IMR-90 (cell line): ENCODE data around the gene FOXN3. TPM values are rescaled to one million over a fixed set of nuclear protein-coding genes. Genes with fewer than 3 reads are reported as not detected.

Experiments
- ATAC-seq: fragments of 200-7000 bp; cut with Tn5 transposase; 2 replicates; pipeline ENCODE4 v1.9.1; 2020; ENCODE audit warnings: low read depth, mild to moderate bottlenecking, moderate library complexity
- BruUV-seq: library from RNA; stranded (reverse); fragments of 400-500 nt; replicated peaks from 2 replicates; lab custom pipeline; 2021; lab: Mats Ljungman, UMichigan
- CTCF ChIA-PET: fragments of 300-600 bp; formaldehyde crosslinking; extraction: SDS; loops from one replicate; lab custom pipeline; 2021; ENCODE audit warnings: antibody characterized with exemption; lab: Yijun Ruan, JAX
- POLR2A ChIA-PET: fragments of 300-600 bp; sonication (Branson Sonifier 250); formaldehyde crosslinking; loops from one replicate; lab custom pipeline; 2022; ENCODE audit warnings: antibody characterized with exemption; ENCODE audit not compliant: unreplicated experiment; lab: Charles Lee
- DNase-seq: peaks from one replicate; pipeline ENCODE4 v3.0.0; 2013
- H2AFZ ChIP-seq: replicated peaks from 2 replicates; pipeline ENCODE3; 2013; ENCODE audit warnings: low read length, mild to moderate bottlenecking; ENCODE audit not compliant: poor library complexity
- H2AK5ac ChIP-seq: 2 replicates; pipeline ENCODE4 v1.6.1; 2013; ENCODE audit warnings: low read depth, low read length, inconsistent platforms
- H2AK9ac ChIP-seq: replicated peaks from 2 replicates; pipeline ENCODE3; 2013; ENCODE audit warnings: mild to moderate bottlenecking, low read depth, low read length, moderate library complexity; ENCODE audit not compliant: poor library complexity
- H2BK120ac ChIP-seq: 2 replicates; pipeline ENCODE4 v1.6.1; 2013; ENCODE audit warnings: low read depth, low read length, inconsistent platforms
- H2BK15ac ChIP-seq: 3 replicates; pipeline ENCODE4 v1.6.1; 2013; ENCODE audit warnings: low read depth, low read length, inconsistent platforms
- H2BK20ac ChIP-seq: 2 replicates; pipeline ENCODE4 v1.6.1; 2013; ENCODE audit warnings: low read depth, mild to moderate bottlenecking, inconsistent platforms, low read length, moderate library complexity
- H2BK5ac ChIP-seq: 2 replicates; pipeline ENCODE4 v1.6.1; 2013; ENCODE audit warnings: mild to moderate bottlenecking, low read depth, low read length, inconsistent platforms; ENCODE audit not compliant: poor library complexity, severe bottlenecking
- H3K14ac ChIP-seq: replicated peaks from 2 replicates; pipeline ENCODE4 v1.6.1; 2013; ENCODE audit warnings: low read depth, low read length, inconsistent platforms
- H3K18ac ChIP-seq: 2 replicates; pipeline ENCODE4 v1.6.1; 2013; ENCODE audit warnings: low read depth, low read length, control low read depth
- H3K23ac ChIP-seq: 2 replicates; pipeline ENCODE4 v1.6.1; 2013; ENCODE audit warnings: low read depth, low read length, inconsistent platforms
- H3K27ac ChIP-seq: 2 replicates; pipeline ENCODE4 v1.5.1; 2013; ENCODE audit warnings: mild to moderate bottlenecking, control low read depth, low read length; ENCODE audit not compliant: insufficient read depth
- H3K27me3 ChIP-seq: 2 replicates; pipeline ENCODE4 v1.6.1; 2013; ENCODE audit warnings: low read length; ENCODE audit not compliant: control insufficient read depth, insufficient read depth
- H3K36me3 ChIP-seq: 2 replicates; pipeline ENCODE4 v1.6.1; 2013; ENCODE audit warnings: low read length, mixed read lengths; ENCODE audit not compliant: control insufficient read depth, insufficient read depth
- H3K4ac ChIP-seq: 2 replicates; pipeline ENCODE4 v1.6.1; 2013; ENCODE audit warnings: low read depth, low read length, inconsistent platforms
- H3K4me1 ChIP-seq: 2 replicates; pipeline ENCODE4 v1.6.1; 2013; ENCODE audit warnings: low read length, mixed read lengths; ENCODE audit not compliant: control insufficient read depth, insufficient read depth
- H3K4me2 ChIP-seq: 2 replicates; pipeline ENCODE4 v1.6.1; 2013; ENCODE audit warnings: low read depth, mild to moderate bottlenecking, control low read depth, low read length, moderate library complexity
- H3K4me3 ChIP-seq: 2 replicates; pipeline ENCODE4 v1.5.1; 2013; ENCODE audit warnings: low read depth, mild to moderate bottlenecking, control low read depth, low read length, moderate library complexity; ENCODE audit not compliant: insufficient read depth
- H3K56ac ChIP-seq: 2 replicates; pipeline ENCODE4 v1.6.1; 2013; ENCODE audit warnings: low read length, inconsistent platforms; ENCODE audit not compliant: insufficient read depth; ENCODE audit errors: extremely low read depth
- H3K79me1 ChIP-seq, 2 experiments: 2 replicates each; pipeline ENCODE4 v1.6.1; 2013; ENCODE audit warnings: low read length in 2 of 2, inconsistent platforms in 1 of 2, low read depth in 1 of 2
- H3K9ac ChIP-seq: 2 replicates; pipeline ENCODE4 v1.6.1; 2013; ENCODE audit warnings: low read depth, low read length, control low read depth
- H3K9me1 ChIP-seq: 2 replicates; pipeline ENCODE4 v1.6.1; 2013; ENCODE audit warnings: low read length, inconsistent platforms; ENCODE audit not compliant: insufficient read depth
- H3K9me3 ChIP-seq: 2 replicates; pipeline ENCODE4 v1.6.1; 2013; ENCODE audit warnings: low read length; ENCODE audit not compliant: control insufficient read depth, insufficient read depth
- H4K20me1 ChIP-seq: 2 replicates; pipeline ENCODE4 v1.6.1; 2013; ENCODE audit warnings: low read length, inconsistent platforms; ENCODE audit not compliant: insufficient read depth
- H4K5ac ChIP-seq: 2 replicates; pipeline ENCODE4 v1.6.1; 2013; ENCODE audit warnings: mild to moderate bottlenecking, low read depth, low read length, control low read depth
- H4K8ac ChIP-seq, 2 experiments: 2 replicates each; pipeline ENCODE4 v1.6.1; 2013; ENCODE audit warnings: low read depth in 2 of 2, low read length in 2 of 2, control low read depth in 1 of 2, inconsistent platforms in 1 of 2
- H4K91ac ChIP-seq: 2 replicates; pipeline ENCODE4 v1.6.1; 2013; ENCODE audit warnings: low read depth, low read length, inconsistent platforms; ENCODE audit not compliant: insufficient read depth
- BHLHE40 ChIP-seq: fragments of 150-350 bp; IDR thresholded peaks from 2 replicates; pipeline ENCODE4 v1.6.1; 2016; ENCODE audit warnings: mild to moderate bottlenecking, low read depth, low read length
- CEBPB ChIP-seq: IDR thresholded peaks from 2 replicates; pipeline ENCODE4 v1.6.1; 2012; ENCODE audit warnings: low read depth, low read length, improper control_type of control experiment
- CHD1 ChIP-seq: IDR thresholded peaks from 2 replicates; pipeline ENCODE4 v1.6.1; 2012; ENCODE audit warnings: low read depth, low read length, improper control_type of control experiment
- CTCF ChIP-seq: conservative IDR thresholded peaks from 2 replicates; pipeline ENCODE4 v1.5.1; 2012; ENCODE audit warnings: mild to moderate bottlenecking, low read depth, low read length, improper control_type of control experiment
- FOS ChIP-seq: fragments of 150-350 bp; IDR thresholded peaks from 2 replicates; pipeline ENCODE4 v1.6.1; 2016; ENCODE audit warnings: low read depth, low read length
- MAFK ChIP-seq: IDR thresholded peaks from 2 replicates; pipeline ENCODE4 v1.6.1; 2012; ENCODE audit warnings: low read depth, low read length, improper control_type of control experiment
- MAZ ChIP-seq: IDR thresholded peaks from 2 replicates; pipeline ENCODE4 v1.6.1; 2012; ENCODE audit warnings: low read depth, mild to moderate bottlenecking, low read length, improper control_type of control experiment, moderate library complexity, borderline replicate concordance
- MXI1 ChIP-seq: IDR thresholded peaks from 2 replicates; pipeline ENCODE4 v1.6.1; 2012; ENCODE audit warnings: low read depth, mild to moderate bottlenecking, low read length, moderate library complexity, borderline replicate concordance
- NFE2L2 ChIP-seq: fragments of 150-350 bp; IDR thresholded peaks from 2 replicates; pipeline ENCODE4 v1.6.1; 2016; ENCODE audit warnings: low read depth, mild to moderate bottlenecking, low read length
- POLR2A ChIP-seq: IDR thresholded peaks from 2 replicates; pipeline ENCODE4 v1.6.1; 2012; ENCODE audit warnings: mild to moderate bottlenecking, low read depth, low read length
- RAD21 ChIP-seq: IDR thresholded peaks from 2 replicates; pipeline ENCODE4 v1.6.1; 2012; ENCODE audit warnings: low read length, improper control_type of control experiment
- RCOR1 ChIP-seq: IDR thresholded peaks from 2 replicates; pipeline ENCODE4 v1.6.1; 2012; ENCODE audit warnings: mild to moderate bottlenecking, low read length, improper control_type of control experiment; ENCODE audit not compliant: insufficient replicate concordance
- RFX5 ChIP-seq: IDR thresholded peaks from 2 replicates; pipeline ENCODE4 v1.8.0; 2012; ENCODE audit warnings: low read depth, mild to moderate bottlenecking, low read length, moderate library complexity
- SMC3 ChIP-seq: fragments of 150-350 bp; IDR thresholded peaks from 2 replicates; pipeline ENCODE4 v1.6.1; 2016; ENCODE audit warnings: low read depth, mild to moderate bottlenecking, antibody characterized with exemption, low read length, moderate library complexity
- WGBS, 2 experiments: methylation state at CpG; one replicate each; pipeline versions ENCODE4 v1.1.5 to v1.1.7; 2013; ENCODE audit warnings: missing lambda C conversion rate in 2 of 2; ENCODE audit not compliant: insufficient read length in 1 of 2; ENCODE audit errors: extremely low coverage in 2 of 2; 5-methylcytosine and 5-hydroxymethylcytosine counted together
- dilution Hi-C: fragments of 300-500 bp; cut with HindIII; formaldehyde crosslinking; loops from one replicate; pipeline ENCODE4 v1.14.3; 2018; ENCODE audit warnings: low sequenced_read_pairs; ENCODE audit not compliant: unreplicated experiment
- in situ Hi-C: fragments of 300-500 bp; cut with MboI; formaldehyde crosslinking; loops from 3 replicates; pipeline ENCODE4 v1.14.3; 2019; ENCODE audit warnings: low sequenced_read_pairs, inconsistent platforms, mixed read lengths
- intact Hi-C: fragments of 100-400 bp; cut with micrococcal nuclease; formaldehyde crosslinking; loops from 2 replicates; pipeline ENCODE4 v1.10.0; 2022
- polyA plus RNA-seq, 3 experiments: library from polyadenylated mRNA; depleted of rRNA; stranded (reverse); fragments of >200 nt; gene quantifications; 2 replicates each; pipeline ENCODE4 v1.2.3, GENCODE V29; 2012; ENCODE audit warnings: low replicate concordance in 1 of 3
- total RNA-seq: library from RNA; depleted of rRNA; stranded (reverse); fragments of >200 nt; gene quantifications from 2 replicates; pipeline ENCODE4 v1.2.3, GENCODE V29; 2012
- TF ChIP-seq, protein P1 (sequence below): fragments of 150-350 bp; IDR thresholded peaks from 2 replicates; pipeline ENCODE4 v1.6.1; 2017; ENCODE audit warnings: mild to moderate bottlenecking, antibody characterized with exemption, low read length, low read depth
- TF ChIP-seq, protein P2 (sequence below): fragments of 150-350 bp; IDR thresholded peaks from 2 replicates; pipeline ENCODE4 v1.6.1; 2016; ENCODE audit warnings: low read depth, mild to moderate bottlenecking, low read length, moderate library complexity, borderline replicate concordance

Gene FOXN3
- total and polyA plus RNA-seq, 2 of the 4 experiments (the other 2 are of a cell fraction): 22.6 to 33.7 TPM

DNA sequence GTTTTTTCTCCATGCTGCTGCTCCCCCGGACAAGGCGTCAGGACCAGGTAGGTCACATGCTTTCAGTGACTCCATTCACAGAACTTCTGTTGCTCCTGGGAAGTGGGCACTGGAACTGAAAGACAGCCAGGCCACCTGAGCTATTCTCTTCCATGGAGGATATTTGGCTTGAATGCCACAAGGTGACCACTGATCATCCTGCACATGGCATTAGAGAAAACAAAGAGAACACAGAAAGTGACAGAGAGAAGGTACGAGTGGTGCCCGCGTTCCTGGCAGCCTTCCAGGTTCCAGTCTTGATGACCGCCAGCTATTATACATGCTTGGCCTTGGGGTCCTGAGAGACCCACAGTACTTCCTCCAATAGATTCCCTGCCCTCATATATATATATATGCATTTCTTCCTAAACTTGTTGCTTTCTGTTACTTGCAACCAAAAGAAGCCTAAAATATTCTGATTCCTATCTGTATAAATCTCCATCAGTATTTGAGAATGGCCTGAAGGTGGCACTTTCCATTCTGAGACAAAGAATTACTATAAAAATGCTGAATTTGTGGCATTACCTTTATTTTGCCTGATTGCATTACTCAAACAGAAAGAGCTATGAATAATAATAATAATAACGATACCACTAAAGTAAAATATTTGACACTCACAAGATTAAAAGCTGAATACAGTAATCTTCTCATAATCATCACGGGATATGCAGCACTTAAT is 174.9 kb downstream of the FOXN3 start:
- H2BK20ac ChIP-seq: no peak overlapping the region
- no peaks in the 10 kb centered on the region for H3K27me3 ChIP-seq
- peaks cover 5% of the 10 kb centered on the region for H3K36me3 ChIP-seq
- no peak for ATAC-seq
- H2AK9ac ChIP-seq: no peak overlapping the region
- BruUV-seq: no TSS peak
- no peak overlapping the region for H3K14ac ChIP-seq
- TF ChIP-seq POLR2A: no peak
- TF ChIP-seq RAD21: no peak
- no peak for TF ChIP-seq MAFK
- no peak for TF ChIP-seq FOS
- TF ChIP-seq MXI1: no peak
- TF ChIP-seq BHLHE40: no peak
- no peak for TF ChIP-seq SMC3
- no peak for TF ChIP-seq RCOR1
- no peak for TF ChIP-seq CEBPB
- TF ChIP-seq, protein P1, sequence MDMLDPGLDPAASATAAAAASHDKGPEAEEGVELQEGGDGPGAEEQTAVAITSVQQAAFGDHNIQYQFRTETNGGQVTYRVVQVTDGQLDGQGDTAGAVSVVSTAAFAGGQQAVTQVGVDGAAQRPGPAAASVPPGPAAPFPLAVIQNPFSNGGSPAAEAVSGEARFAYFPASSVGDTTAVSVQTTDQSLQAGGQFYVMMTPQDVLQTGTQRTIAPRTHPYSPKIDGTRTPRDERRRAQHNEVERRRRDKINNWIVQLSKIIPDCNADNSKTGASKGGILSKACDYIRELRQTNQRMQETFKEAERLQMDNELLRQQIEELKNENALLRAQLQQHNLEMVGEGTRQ: no peak
- TF ChIP-seq CTCF: no peak
- TF ChIP-seq CHD1: no peak
- no peak for TF ChIP-seq RFX5
- no peak for TF ChIP-seq MAZ
- TF ChIP-seq, protein P2, sequence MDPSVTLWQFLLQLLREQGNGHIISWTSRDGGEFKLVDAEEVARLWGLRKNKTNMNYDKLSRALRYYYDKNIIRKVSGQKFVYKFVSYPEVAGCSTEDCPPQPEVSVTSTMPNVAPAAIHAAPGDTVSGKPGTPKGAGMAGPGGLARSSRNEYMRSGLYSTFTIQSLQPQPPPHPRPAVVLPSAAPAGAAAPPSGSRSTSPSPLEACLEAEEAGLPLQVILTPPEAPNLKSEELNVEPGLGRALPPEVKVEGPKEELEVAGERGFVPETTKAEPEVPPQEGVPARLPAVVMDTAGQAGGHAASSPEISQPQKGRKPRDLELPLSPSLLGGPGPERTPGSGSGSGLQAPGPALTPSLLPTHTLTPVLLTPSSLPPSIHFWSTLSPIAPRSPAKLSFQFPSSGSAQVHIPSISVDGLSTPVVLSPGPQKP: no peak
- TF ChIP-seq NFE2L2: no peak
- H3K27ac ChIP-seq: no peak overlapping the region
- no peak overlapping the region for H2AFZ ChIP-seq
- H2AK5ac ChIP-seq: no peak overlapping the region
- H3K4ac ChIP-seq: no peak overlapping the region
- no peak overlapping the region for H2BK15ac ChIP-seq
- ChIA-PET POLR2A (no interaction called here), CTCF (no interaction called here)
- no peak overlapping the region for H3K9ac ChIP-seq
- peaks cover 27% of the 10 kb centered on the region for H4K20me1 ChIP-seq
- H3K4me2 ChIP-seq: no peak overlapping the region
- no peak overlapping the region for H3K4me3 ChIP-seq
- no peak overlapping the region for H4K8ac ChIP-seq
- H3K56ac ChIP-seq: no peak overlapping the region
- H3K79me1 ChIP-seq: peaks cover 54 to 57% of the 10 kb centered on the region in 2 experiments
- H3K9me3 ChIP-seq: no peaks in the 10 kb centered on the region
- in situ Hi-C loops (no loop called here), intact Hi-C loops (no loop called here), dilution Hi-C loops (no loop called here)
- no peak overlapping the region for H3K23ac ChIP-seq
- H2BK5ac ChIP-seq: no peak overlapping the region
- no peaks in the 10 kb centered on the region for H3K9me1 ChIP-seq
- H4K91ac ChIP-seq: no peak overlapping the region
- no peak overlapping the region for H2BK120ac ChIP-seq
- peaks cover 3% of the 10 kb centered on the region; the same call in 1 of the 2 replicates for H3K4me1 ChIP-seq
- no peak overlapping the region for H3K18ac ChIP-seq
- no peak for DNase-seq
- no peak overlapping the region for H4K5ac ChIP-seq
- WGBS, 2 experiments: no CpG with 5 or more reads among the region's 8 CpGs
